Liver (tissue), 3 donors: ENCODE measurements around the gene UGT1A9.

ENCODE experiments used
- EGR1 ChIP-seq, 2 donors: IDR thresholded peaks; 2 replicates each; pipeline ENCODE4 v1.6.1; 2016 to 2018; ENCODE audit warnings: antibody characterized with exemption in 2 of 2, low read depth in 2 of 2
- FOXA1 ChIP-seq: IDR thresholded peaks from 2 replicates; pipeline ENCODE4 v1.6.1; 2016; ENCODE audit warnings: antibody characterized with exemption
- JUND ChIP-seq, 2 donors: IDR thresholded peaks; 2 replicates each; pipeline ENCODE4 v1.6.1; 2016; ENCODE audit warnings: antibody characterized with exemption in 2 of 2
- RAD21 ChIP-seq, 2 donors: IDR thresholded peaks; 2 replicates each; pipeline ENCODE4 v1.6.1; 2016; ENCODE audit warnings: antibody characterized with exemption in 2 of 2, mild to moderate bottlenecking in 2 of 2
- YY1 ChIP-seq: IDR thresholded peaks from 2 replicates; pipeline ENCODE4 v1.6.1; 2016; ENCODE audit warnings: antibody characterized with exemption, mild to moderate bottlenecking
- TF ChIP-seq, protein P1 (sequence below): fragments of 150-350 bp; IDR thresholded peaks from 2 replicates; pipeline ENCODE4 v1.5.1; 2017; ENCODE audit warnings: improper control_type of control experiment, low read depth, low read length; ENCODE audit not compliant: missing input control
- TF ChIP-seq, protein P2 (sequence below): IDR thresholded peaks from 2 replicates; pipeline ENCODE4 v1.6.1; 2016; ENCODE audit warnings: antibody characterized with exemption
- TF ChIP-seq, protein P3 (sequence below): IDR thresholded peaks from 2 replicates; pipeline ENCODE4 v1.6.1; 2016; ENCODE audit warnings: antibody characterized with exemption
- donor health status: healthy.
- donor health status: healthy.

DNA sequence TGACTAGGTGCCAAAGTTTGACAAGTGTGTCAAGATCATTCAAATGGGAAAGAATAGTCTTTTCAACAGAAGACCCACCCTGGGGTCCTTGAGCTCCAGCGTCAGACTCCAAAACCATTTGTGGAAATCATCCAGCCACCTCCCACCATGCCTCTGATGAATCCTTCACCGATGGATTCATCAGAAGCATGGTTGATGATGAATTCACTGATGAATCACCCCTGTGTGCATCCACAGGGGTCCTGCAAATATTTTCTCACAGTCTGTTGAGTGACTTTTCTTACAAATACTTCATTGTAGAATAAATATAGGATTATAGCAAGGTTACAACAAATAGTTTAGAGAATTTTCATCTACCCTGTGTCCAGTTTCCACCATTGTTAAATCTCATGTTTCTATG is 4.3 kb downstream of the UGT1A9 start:
- no peak for TF ChIP-seq RAD21 (IDR thresholded peaks at IDR 0.05)
- TF ChIP-seq FOXA1: no peak
- TF ChIP-seq, protein P1, sequence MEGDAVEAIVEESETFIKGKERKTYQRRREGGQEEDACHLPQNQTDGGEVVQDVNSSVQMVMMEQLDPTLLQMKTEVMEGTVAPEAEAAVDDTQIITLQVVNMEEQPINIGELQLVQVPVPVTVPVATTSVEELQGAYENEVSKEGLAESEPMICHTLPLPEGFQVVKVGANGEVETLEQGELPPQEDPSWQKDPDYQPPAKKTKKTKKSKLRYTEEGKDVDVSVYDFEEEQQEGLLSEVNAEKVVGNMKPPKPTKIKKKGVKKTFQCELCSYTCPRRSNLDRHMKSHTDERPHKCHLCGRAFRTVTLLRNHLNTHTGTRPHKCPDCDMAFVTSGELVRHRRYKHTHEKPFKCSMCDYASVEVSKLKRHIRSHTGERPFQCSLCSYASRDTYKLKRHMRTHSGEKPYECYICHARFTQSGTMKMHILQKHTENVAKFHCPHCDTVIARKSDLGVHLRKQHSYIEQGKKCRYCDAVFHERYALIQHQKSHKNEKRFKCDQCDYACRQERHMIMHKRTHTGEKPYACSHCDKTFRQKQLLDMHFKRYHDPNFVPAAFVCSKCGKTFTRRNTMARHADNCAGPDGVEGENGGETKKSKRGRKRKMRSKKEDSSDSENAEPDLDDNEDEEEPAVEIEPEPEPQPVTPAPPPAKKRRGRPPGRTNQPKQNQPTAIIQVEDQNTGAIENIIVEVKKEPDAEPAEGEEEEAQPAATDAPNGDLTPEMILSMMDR: no peak
- TF ChIP-seq JUND (IDR thresholded peaks at IDR 0.05): no peak
- no peak for TF ChIP-seq YY1
- TF ChIP-seq, protein P2, sequence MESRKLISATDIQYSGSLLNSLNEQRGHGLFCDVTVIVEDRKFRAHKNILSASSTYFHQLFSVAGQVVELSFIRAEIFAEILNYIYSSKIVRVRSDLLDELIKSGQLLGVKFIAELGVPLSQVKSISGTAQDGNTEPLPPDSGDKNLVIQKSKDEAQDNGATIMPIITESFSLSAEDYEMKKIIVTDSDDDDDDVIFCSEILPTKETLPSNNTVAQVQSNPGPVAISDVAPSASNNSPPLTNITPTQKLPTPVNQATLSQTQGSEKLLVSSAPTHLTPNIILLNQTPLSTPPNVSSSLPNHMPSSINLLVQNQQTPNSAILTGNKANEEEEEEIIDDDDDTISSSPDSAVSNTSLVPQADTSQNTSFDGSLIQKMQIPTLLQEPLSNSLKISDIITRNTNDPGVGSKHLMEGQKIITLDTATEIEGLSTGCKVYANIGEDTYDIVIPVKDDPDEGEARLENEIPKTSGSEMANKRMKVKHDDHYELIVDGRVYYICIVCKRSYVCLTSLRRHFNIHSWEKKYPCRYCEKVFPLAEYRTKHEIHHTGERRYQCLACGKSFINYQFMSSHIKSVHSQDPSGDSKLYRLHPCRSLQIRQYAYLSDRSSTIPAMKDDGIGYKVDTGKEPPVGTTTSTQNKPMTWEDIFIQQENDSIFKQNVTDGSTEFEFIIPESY: no peak
- no peak for TF ChIP-seq EGR1 (IDR thresholded peaks at IDR 0.05; ENCODE audit: low read depth in 2 of 2)
- TF ChIP-seq, protein P3, sequence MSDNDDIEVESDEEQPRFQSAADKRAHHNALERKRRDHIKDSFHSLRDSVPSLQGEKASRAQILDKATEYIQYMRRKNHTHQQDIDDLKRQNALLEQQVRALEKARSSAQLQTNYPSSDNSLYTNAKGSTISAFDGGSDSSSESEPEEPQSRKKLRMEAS: no peak
